Fibroblast of the aortic adventitia (primary cell): ENCODE results near the gene NLRP6. TPM values are rescaled to one million over a fixed set of nuclear protein-coding genes. Genes with fewer than 3 reads are reported as not detected.

ENCODE experiments used
- DNase-seq: peaks from one replicate; pipeline ENCODE4 v3.0.0-alpha.2; 2010; ENCODE audit warnings: low read depth
- H3K4me3 ChIP-seq: 2 replicates; pipeline ENCODE4 v1.5.1; 2011; ENCODE audit warnings: low read depth, mild to moderate bottlenecking, control low read depth, low read length, moderate library complexity
- CTCF ChIP-seq: IDR thresholded peaks from 2 replicates; pipeline ENCODE4 v1.5.1; 2011; ENCODE audit warnings: mild to moderate bottlenecking, low read length, control low read depth, inconsistent platforms; ENCODE audit not compliant: insufficient read depth
- total RNA-seq: library from RNA; depleted of rRNA; stranded (reverse); fragments of >200 nt; gene quantifications from 2 replicates; pipeline ENCODE4 v1.2.3, GENCODE V29; 2012; ENCODE audit warnings: low replicate concordance

Gene NLRP6
- total RNA-seq, result not detected in 2 replicates

- no peak for DNase-seq
- no peak within 1 kb of the TSS for H3K4me3 ChIP-seq
- no peak for TF ChIP-seq CTCF
These were observed at the start of gene NLRP6 for GRCh38 chr11:278001-278951. NLRP6 (plus strand) TSS chr11:278407; CDS start chr11:278570, 163 bp downstream.

- TF ChIP-seq CTCF, result no peak
- DNase-seq, result no peak
- no peak overlapping the region for H3K4me3 ChIP-seq
These were observed 47.8 kb upstream of the NLRP6 start for GRCh38 chr11:230431-230830.

GRCh38 chr11:232783-233565, 45.2 kb upstream of the NLRP6 start:
- no peak for DNase-seq
- no peak overlapping the region for H3K4me3 ChIP-seq
- TF ChIP-seq CTCF, result no peak

GRCh38 chr11:235180-235579, 43.0 kb upstream of the NLRP6 start:
- no peak for DNase-seq
- peak overlapping the region; percentile 76 for H3K4me3 ChIP-seq
- TF ChIP-seq CTCF, result no peak

- H3K4me3 ChIP-seq, result peak overlapping the region; percentile 76
- DNase-seq, result peak; percentile 34
- TF ChIP-seq CTCF, result no peak
These were observed 42.6 kb upstream of the NLRP6 start for GRCh38 chr11:235609-235996.

GRCh38 chr11:235997-236773, 42.0 kb upstream of the NLRP6 start, which contains the start of gene SIRT3:
SIRT3 (minus strand) TSS chr11:236342; CDS start chr11:236328, 14 bp downstream.
- DNase-seq, result peak; percentile 67
- peak; percentile 37 for TF ChIP-seq CTCF
- H3K4me3 ChIP-seq, result peak within 1 kb of the TSS; percentile 78
